H1 (cell line): ENCODE data around the gene TLE4.

Source experiments
- POLR2A ChIP-seq, 2 experiments: IDR thresholded peaks; 1 replicate in 1 of 2; 2 replicates in 1 of 2; pipeline ENCODE4 v1.6.1; 2011; ENCODE audit warnings: low read depth in 2 of 2, low read length in 2 of 2, mild to moderate bottlenecking in 2 of 2; ENCODE audit errors: control extremely low read depth in 1 of 2
- SIN3A ChIP-seq, 2 experiments: IDR thresholded peaks in 1 of 2; conservative IDR thresholded peaks in 1 of 2; 2 replicates each; pipeline ENCODE4 v1.6.1; 2011 to 2012; ENCODE audit warnings: low read length in 2 of 2, improper control_type of control experiment in 1 of 2, low read depth in 1 of 2, mild to moderate bottlenecking in 1 of 2
- YY1 ChIP-seq: IDR thresholded peaks from 2 replicates; pipeline ENCODE4 v1.6.1; 2011; ENCODE audit warnings: low read depth, mild to moderate bottlenecking, low read length

DNA sequence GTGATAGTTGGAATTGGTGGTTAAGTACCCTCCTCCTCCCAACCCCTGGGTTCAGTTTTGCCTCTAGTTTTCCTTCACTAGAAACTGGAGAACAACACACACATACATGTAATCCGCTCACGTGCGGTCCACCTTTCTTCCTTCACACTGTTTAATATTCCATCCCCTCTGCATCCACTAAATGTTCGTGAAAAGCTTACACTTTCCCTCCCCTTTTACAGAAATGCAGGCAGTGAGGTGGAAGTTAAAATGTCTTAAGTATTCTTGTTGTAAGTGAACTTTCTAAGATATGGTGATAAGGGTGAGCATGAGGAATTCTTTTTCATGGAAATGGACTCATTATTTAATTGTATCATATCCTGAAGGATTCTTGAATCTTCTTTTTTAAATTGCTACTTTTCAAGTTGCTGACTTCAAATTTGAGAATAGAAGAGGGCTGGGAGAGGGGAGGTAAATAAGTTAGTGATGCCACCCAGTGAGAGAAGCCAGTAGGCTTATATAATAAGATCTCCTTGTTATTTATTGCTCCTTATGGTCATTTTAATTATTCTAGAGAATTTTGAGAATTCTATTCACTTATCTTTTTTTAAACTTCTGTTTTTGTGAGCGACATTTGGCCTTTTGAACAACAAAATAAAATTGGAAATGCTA, 90.2 kb downstream of the TLE4 start:
- no peak for TF ChIP-seq POLR2A (IDR thresholded peaks at IDR 0.05; ENCODE audit: control extremely low read depth in 1 of 2, low read depth in 2 of 2, low read length in 2 of 2)
- no peak for TF ChIP-seq YY1
- no peak for TF ChIP-seq SIN3A (conservative IDR thresholded peaks at IDR 0.05 in 1 of 2, IDR thresholded peaks at IDR 0.05 in 1 of 2; ENCODE audit: low read depth in 1 of 2, low read length in 2 of 2)
